Transverse colon (tissue), 4 donors: ENCODE measurements around the gene TXNL1.

ENCODE experiments used
- CTCF ChIP-seq, 5 experiments: fragments of 200-600 bp in 3 of 5; fragments of 450-650 bp in 2 of 5; sonication (generic) in 3 of 5; IDR thresholded peaks; 1 replicate in 2 of 5; 2 replicates in 3 of 5; pipeline ENCODE4 v1.5.1; 2016 to 2017; ENCODE audit warnings: antibody characterized with exemption in 5 of 5, inconsistent platforms in 3 of 5, mild to moderate bottlenecking in 2 of 5, moderate library complexity in 1 of 5
- POLR2A ChIP-seq: fragments of 450-650 bp; IDR thresholded peaks from one replicate; pipeline ENCODE4 v1.6.1; 2016; ENCODE audit warnings: antibody characterized with exemption, mild to moderate bottlenecking, moderate library complexity
- POLR2AphosphoS5 ChIP-seq, 3 donors: sonication (generic); formaldehyde crosslinking; IDR thresholded peaks; one replicate each; pipeline ENCODE4 v1.6.1; 2016; ENCODE audit warnings: antibody characterized with exemption in 3 of 3

- no peak for TF ChIP-seq CTCF (IDR thresholded peaks at IDR 0.05)
- no peak for TF ChIP-seq POLR2A
- TF ChIP-seq POLR2AphosphoS5 (IDR thresholded peaks at IDR 0.05): no peak
Measured at GRCh38 chr18:56676639-56677038, 38.2 kb upstream of the TXNL1 start.
